IMR-90 (cell line): ENCODE data around the gene CASK. TPM values are rescaled to one million over a fixed set of nuclear protein-coding genes. Genes with fewer than 3 reads are reported as not detected.

Source experiments
- ATAC-seq: fragments of 200-7000 bp; cut with Tn5 transposase; 2 replicates; pipeline ENCODE4 v1.9.1; 2020; ENCODE audit warnings: low read depth, mild to moderate bottlenecking, moderate library complexity
- BruUV-seq: library from RNA; stranded (reverse); fragments of 400-500 nt; replicated peaks from 2 replicates; lab custom pipeline; 2021; lab: Mats Ljungman, UMichigan
- CTCF ChIA-PET: fragments of 300-600 bp; formaldehyde crosslinking; extraction: SDS; loops from one replicate; lab custom pipeline; 2021; ENCODE audit warnings: antibody characterized with exemption; lab: Yijun Ruan, JAX
- POLR2A ChIA-PET: fragments of 300-600 bp; sonication (Branson Sonifier 250); formaldehyde crosslinking; loops from one replicate; lab custom pipeline; 2022; ENCODE audit warnings: antibody characterized with exemption; ENCODE audit not compliant: unreplicated experiment; lab: Charles Lee
- DNase-seq: peaks from one replicate; pipeline ENCODE4 v3.0.0; 2013
- H2AFZ ChIP-seq: replicated peaks from 2 replicates; pipeline ENCODE3; 2013; ENCODE audit warnings: low read length, mild to moderate bottlenecking; ENCODE audit not compliant: poor library complexity
- H2AK5ac ChIP-seq: 2 replicates; pipeline ENCODE4 v1.6.1; 2013; ENCODE audit warnings: low read depth, low read length, inconsistent platforms
- H2AK9ac ChIP-seq: replicated peaks from 2 replicates; pipeline ENCODE3; 2013; ENCODE audit warnings: mild to moderate bottlenecking, low read depth, low read length, moderate library complexity; ENCODE audit not compliant: poor library complexity
- H2BK120ac ChIP-seq: 2 replicates; pipeline ENCODE4 v1.6.1; 2013; ENCODE audit warnings: low read depth, low read length, inconsistent platforms
- H2BK15ac ChIP-seq: 3 replicates; pipeline ENCODE4 v1.6.1; 2013; ENCODE audit warnings: low read depth, low read length, inconsistent platforms
- H2BK20ac ChIP-seq: 2 replicates; pipeline ENCODE4 v1.6.1; 2013; ENCODE audit warnings: low read depth, mild to moderate bottlenecking, inconsistent platforms, low read length, moderate library complexity
- H2BK5ac ChIP-seq: 2 replicates; pipeline ENCODE4 v1.6.1; 2013; ENCODE audit warnings: mild to moderate bottlenecking, low read depth, low read length, inconsistent platforms; ENCODE audit not compliant: poor library complexity, severe bottlenecking
- H3K14ac ChIP-seq: replicated peaks from 2 replicates; pipeline ENCODE4 v1.6.1; 2013; ENCODE audit warnings: low read depth, low read length, inconsistent platforms
- H3K18ac ChIP-seq: 2 replicates; pipeline ENCODE4 v1.6.1; 2013; ENCODE audit warnings: low read depth, low read length, control low read depth
- H3K23ac ChIP-seq: 2 replicates; pipeline ENCODE4 v1.6.1; 2013; ENCODE audit warnings: low read depth, low read length, inconsistent platforms
- H3K27ac ChIP-seq: 2 replicates; pipeline ENCODE4 v1.5.1; 2013; ENCODE audit warnings: mild to moderate bottlenecking, control low read depth, low read length; ENCODE audit not compliant: insufficient read depth
- H3K27me3 ChIP-seq: 2 replicates; pipeline ENCODE4 v1.6.1; 2013; ENCODE audit warnings: low read length; ENCODE audit not compliant: control insufficient read depth, insufficient read depth
- H3K36me3 ChIP-seq: 2 replicates; pipeline ENCODE4 v1.6.1; 2013; ENCODE audit warnings: low read length, mixed read lengths; ENCODE audit not compliant: control insufficient read depth, insufficient read depth
- H3K4ac ChIP-seq: 2 replicates; pipeline ENCODE4 v1.6.1; 2013; ENCODE audit warnings: low read depth, low read length, inconsistent platforms
- H3K4me1 ChIP-seq: 2 replicates; pipeline ENCODE4 v1.6.1; 2013; ENCODE audit warnings: low read length, mixed read lengths; ENCODE audit not compliant: control insufficient read depth, insufficient read depth
- H3K4me2 ChIP-seq: 2 replicates; pipeline ENCODE4 v1.6.1; 2013; ENCODE audit warnings: low read depth, mild to moderate bottlenecking, control low read depth, low read length, moderate library complexity
- H3K4me3 ChIP-seq: 2 replicates; pipeline ENCODE4 v1.5.1; 2013; ENCODE audit warnings: low read depth, mild to moderate bottlenecking, control low read depth, low read length, moderate library complexity; ENCODE audit not compliant: insufficient read depth
- H3K56ac ChIP-seq: 2 replicates; pipeline ENCODE4 v1.6.1; 2013; ENCODE audit warnings: low read length, inconsistent platforms; ENCODE audit not compliant: insufficient read depth; ENCODE audit errors: extremely low read depth
- H3K79me1 ChIP-seq, 2 experiments: 2 replicates each; pipeline ENCODE4 v1.6.1; 2013; ENCODE audit warnings: low read length in 2 of 2, inconsistent platforms in 1 of 2, low read depth in 1 of 2
- H3K9ac ChIP-seq: 2 replicates; pipeline ENCODE4 v1.6.1; 2013; ENCODE audit warnings: low read depth, low read length, control low read depth
- H3K9me1 ChIP-seq: 2 replicates; pipeline ENCODE4 v1.6.1; 2013; ENCODE audit warnings: low read length, inconsistent platforms; ENCODE audit not compliant: insufficient read depth
- H3K9me3 ChIP-seq: 2 replicates; pipeline ENCODE4 v1.6.1; 2013; ENCODE audit warnings: low read length; ENCODE audit not compliant: control insufficient read depth, insufficient read depth
- H4K20me1 ChIP-seq: 2 replicates; pipeline ENCODE4 v1.6.1; 2013; ENCODE audit warnings: low read length, inconsistent platforms; ENCODE audit not compliant: insufficient read depth
- H4K5ac ChIP-seq: 2 replicates; pipeline ENCODE4 v1.6.1; 2013; ENCODE audit warnings: mild to moderate bottlenecking, low read depth, low read length, control low read depth
- H4K8ac ChIP-seq, 2 experiments: 2 replicates each; pipeline ENCODE4 v1.6.1; 2013; ENCODE audit warnings: low read depth in 2 of 2, low read length in 2 of 2, control low read depth in 1 of 2, inconsistent platforms in 1 of 2
- H4K91ac ChIP-seq: 2 replicates; pipeline ENCODE4 v1.6.1; 2013; ENCODE audit warnings: low read depth, low read length, inconsistent platforms; ENCODE audit not compliant: insufficient read depth
- BHLHE40 ChIP-seq: fragments of 150-350 bp; IDR thresholded peaks from 2 replicates; pipeline ENCODE4 v1.6.1; 2016; ENCODE audit warnings: mild to moderate bottlenecking, low read depth, low read length
- CEBPB ChIP-seq: IDR thresholded peaks from 2 replicates; pipeline ENCODE4 v1.6.1; 2012; ENCODE audit warnings: low read depth, low read length, improper control_type of control experiment
- CHD1 ChIP-seq: IDR thresholded peaks from 2 replicates; pipeline ENCODE4 v1.6.1; 2012; ENCODE audit warnings: low read depth, low read length, improper control_type of control experiment
- FOS ChIP-seq: fragments of 150-350 bp; IDR thresholded peaks from 2 replicates; pipeline ENCODE4 v1.6.1; 2016; ENCODE audit warnings: low read depth, low read length
- MAFK ChIP-seq: IDR thresholded peaks from 2 replicates; pipeline ENCODE4 v1.6.1; 2012; ENCODE audit warnings: low read depth, low read length, improper control_type of control experiment
- MAZ ChIP-seq: IDR thresholded peaks from 2 replicates; pipeline ENCODE4 v1.6.1; 2012; ENCODE audit warnings: low read depth, mild to moderate bottlenecking, low read length, improper control_type of control experiment, moderate library complexity, borderline replicate concordance
- MXI1 ChIP-seq: IDR thresholded peaks from 2 replicates; pipeline ENCODE4 v1.6.1; 2012; ENCODE audit warnings: low read depth, mild to moderate bottlenecking, low read length, moderate library complexity, borderline replicate concordance
- NFE2L2 ChIP-seq: fragments of 150-350 bp; IDR thresholded peaks from 2 replicates; pipeline ENCODE4 v1.6.1; 2016; ENCODE audit warnings: low read depth, mild to moderate bottlenecking, low read length
- POLR2A ChIP-seq: IDR thresholded peaks from 2 replicates; pipeline ENCODE4 v1.6.1; 2012; ENCODE audit warnings: mild to moderate bottlenecking, low read depth, low read length
- RAD21 ChIP-seq: IDR thresholded peaks from 2 replicates; pipeline ENCODE4 v1.6.1; 2012; ENCODE audit warnings: low read length, improper control_type of control experiment
- RCOR1 ChIP-seq: IDR thresholded peaks from 2 replicates; pipeline ENCODE4 v1.6.1; 2012; ENCODE audit warnings: mild to moderate bottlenecking, low read length, improper control_type of control experiment; ENCODE audit not compliant: insufficient replicate concordance
- RFX5 ChIP-seq: IDR thresholded peaks from 2 replicates; pipeline ENCODE4 v1.8.0; 2012; ENCODE audit warnings: low read depth, mild to moderate bottlenecking, low read length, moderate library complexity
- SMC3 ChIP-seq: fragments of 150-350 bp; IDR thresholded peaks from 2 replicates; pipeline ENCODE4 v1.6.1; 2016; ENCODE audit warnings: low read depth, mild to moderate bottlenecking, antibody characterized with exemption, low read length, moderate library complexity
- WGBS, 2 experiments: methylation state at CpG; one replicate each; pipeline versions ENCODE4 v1.1.5 to v1.1.7; 2013; ENCODE audit warnings: missing lambda C conversion rate in 2 of 2; ENCODE audit not compliant: insufficient read length in 1 of 2; ENCODE audit errors: extremely low coverage in 2 of 2; 5-methylcytosine and 5-hydroxymethylcytosine counted together
- dilution Hi-C: fragments of 300-500 bp; cut with HindIII; formaldehyde crosslinking; loops from one replicate; pipeline ENCODE4 v1.14.3; 2018; ENCODE audit warnings: low sequenced_read_pairs; ENCODE audit not compliant: unreplicated experiment
- in situ Hi-C: fragments of 300-500 bp; cut with MboI; formaldehyde crosslinking; loops from 3 replicates; pipeline ENCODE4 v1.14.3; 2019; ENCODE audit warnings: low sequenced_read_pairs, inconsistent platforms, mixed read lengths
- intact Hi-C: fragments of 100-400 bp; cut with micrococcal nuclease; formaldehyde crosslinking; loops from 2 replicates; pipeline ENCODE4 v1.10.0; 2022
- polyA plus RNA-seq, 3 experiments: library from polyadenylated mRNA; depleted of rRNA; stranded (reverse); fragments of >200 nt; gene quantifications; 2 replicates each; pipeline ENCODE4 v1.2.3, GENCODE V29; 2012; ENCODE audit warnings: low replicate concordance in 1 of 3
- total RNA-seq: library from RNA; depleted of rRNA; stranded (reverse); fragments of >200 nt; gene quantifications from 2 replicates; pipeline ENCODE4 v1.2.3, GENCODE V29; 2012
- TF ChIP-seq, protein P1 (sequence below): fragments of 150-350 bp; IDR thresholded peaks from 2 replicates; pipeline ENCODE4 v1.6.1; 2017; ENCODE audit warnings: mild to moderate bottlenecking, antibody characterized with exemption, low read length, low read depth
- TF ChIP-seq, protein P2 (sequence below): conservative IDR thresholded peaks from 2 replicates; pipeline ENCODE4 v1.5.1; 2012; ENCODE audit warnings: mild to moderate bottlenecking, low read depth, low read length, improper control_type of control experiment
- TF ChIP-seq, protein P3 (sequence below): fragments of 150-350 bp; IDR thresholded peaks from 2 replicates; pipeline ENCODE4 v1.6.1; 2016; ENCODE audit warnings: low read depth, mild to moderate bottlenecking, low read length, moderate library complexity, borderline replicate concordance

CASK gene
- total and polyA plus RNA-seq, 2 of the 4 experiments (the other 2 are of a cell fraction) = 9.4 to 17.7 TPM

DNA sequence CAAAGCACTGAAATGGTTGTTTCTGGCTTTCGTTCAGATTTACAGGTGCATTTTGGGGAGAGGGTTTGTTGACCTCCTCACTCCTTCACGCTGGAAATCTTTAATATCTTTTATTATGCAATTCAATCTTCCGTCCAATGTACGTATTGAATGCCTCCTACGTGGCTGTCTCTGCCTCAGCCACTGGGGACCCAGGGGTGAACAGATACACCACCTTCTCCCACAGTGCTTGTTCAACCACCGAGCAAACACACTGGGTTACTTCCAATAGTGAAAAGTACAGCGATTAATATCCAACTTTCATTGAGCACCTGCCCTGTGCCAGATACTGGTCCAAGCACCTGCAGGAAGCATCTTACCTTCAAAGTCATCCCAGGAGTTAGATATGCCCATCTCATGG lies 424.2 kb downstream of the CASK start:
- no peaks in the 10 kb centered on the region for H3K4me1 ChIP-seq
- no peak overlapping the region for H2BK5ac ChIP-seq
- no peak overlapping the region for H2AK5ac ChIP-seq
- H2AFZ ChIP-seq = no peak overlapping the region
- no peak overlapping the region for H2AK9ac ChIP-seq
- ChIA-PET POLR2A (no interaction called here), CTCF (no interaction called here)
- peaks cover 3% of the 10 kb centered on the region; the same call in 1 of the 2 replicates for H3K27me3 ChIP-seq
- H2BK120ac ChIP-seq = no peak overlapping the region
- no peak overlapping the region for H3K9ac ChIP-seq
- H3K79me1 ChIP-seq = no peaks in the 10 kb centered on the region
- intact Hi-C loops = no loop called here
- H3K56ac ChIP-seq = no peak overlapping the region
- H3K9me3 ChIP-seq = 0 out of 2 replicates have a peak, but pooled peaks cover 3% of the 10 kb centered on the region
- no peak for DNase-seq
- dilution Hi-C loops = no loop called here
- H3K4ac ChIP-seq = no peak overlapping the region
- H4K8ac ChIP-seq = no peak overlapping the region
- H2BK20ac ChIP-seq = no peak overlapping the region
- H3K9me1 ChIP-seq = no peaks in the 10 kb centered on the region
- H3K4me2 ChIP-seq = no peak overlapping the region
- no peak overlapping the region for H3K23ac ChIP-seq
- in situ Hi-C loops = no loop called here
- H3K18ac ChIP-seq = no peak overlapping the region
- no peak for ATAC-seq
- WGBS, 2 experiments = 64% methylated on average over 2 of the region's 7 CpGs; no CpG with 5 or more reads in 1 of the 2 experiments
- no peak overlapping the region for H4K91ac ChIP-seq
- H3K14ac ChIP-seq = no peak overlapping the region
- H3K4me3 ChIP-seq = no peak overlapping the region
- no peaks in the 10 kb centered on the region for H3K36me3 ChIP-seq
- no peaks in the 10 kb centered on the region for H4K20me1 ChIP-seq
- H2BK15ac ChIP-seq = no peak overlapping the region
- H4K5ac ChIP-seq = no peak overlapping the region
- TF ChIP-seq RFX5 = no peak
- TF ChIP-seq, protein P1, sequence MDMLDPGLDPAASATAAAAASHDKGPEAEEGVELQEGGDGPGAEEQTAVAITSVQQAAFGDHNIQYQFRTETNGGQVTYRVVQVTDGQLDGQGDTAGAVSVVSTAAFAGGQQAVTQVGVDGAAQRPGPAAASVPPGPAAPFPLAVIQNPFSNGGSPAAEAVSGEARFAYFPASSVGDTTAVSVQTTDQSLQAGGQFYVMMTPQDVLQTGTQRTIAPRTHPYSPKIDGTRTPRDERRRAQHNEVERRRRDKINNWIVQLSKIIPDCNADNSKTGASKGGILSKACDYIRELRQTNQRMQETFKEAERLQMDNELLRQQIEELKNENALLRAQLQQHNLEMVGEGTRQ = no peak
- TF ChIP-seq NFE2L2 = no peak
- no peak for TF ChIP-seq RCOR1
- TF ChIP-seq MXI1 = no peak
- TF ChIP-seq BHLHE40 = no peak
- TF ChIP-seq FOS = no peak
- TF ChIP-seq CHD1 = no peak
- no peak for TF ChIP-seq CEBPB
- no peak for TF ChIP-seq RAD21
- no peak for TF ChIP-seq SMC3
- TF ChIP-seq, protein P2, sequence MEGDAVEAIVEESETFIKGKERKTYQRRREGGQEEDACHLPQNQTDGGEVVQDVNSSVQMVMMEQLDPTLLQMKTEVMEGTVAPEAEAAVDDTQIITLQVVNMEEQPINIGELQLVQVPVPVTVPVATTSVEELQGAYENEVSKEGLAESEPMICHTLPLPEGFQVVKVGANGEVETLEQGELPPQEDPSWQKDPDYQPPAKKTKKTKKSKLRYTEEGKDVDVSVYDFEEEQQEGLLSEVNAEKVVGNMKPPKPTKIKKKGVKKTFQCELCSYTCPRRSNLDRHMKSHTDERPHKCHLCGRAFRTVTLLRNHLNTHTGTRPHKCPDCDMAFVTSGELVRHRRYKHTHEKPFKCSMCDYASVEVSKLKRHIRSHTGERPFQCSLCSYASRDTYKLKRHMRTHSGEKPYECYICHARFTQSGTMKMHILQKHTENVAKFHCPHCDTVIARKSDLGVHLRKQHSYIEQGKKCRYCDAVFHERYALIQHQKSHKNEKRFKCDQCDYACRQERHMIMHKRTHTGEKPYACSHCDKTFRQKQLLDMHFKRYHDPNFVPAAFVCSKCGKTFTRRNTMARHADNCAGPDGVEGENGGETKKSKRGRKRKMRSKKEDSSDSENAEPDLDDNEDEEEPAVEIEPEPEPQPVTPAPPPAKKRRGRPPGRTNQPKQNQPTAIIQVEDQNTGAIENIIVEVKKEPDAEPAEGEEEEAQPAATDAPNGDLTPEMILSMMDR = no peak
- TF ChIP-seq, protein P3, sequence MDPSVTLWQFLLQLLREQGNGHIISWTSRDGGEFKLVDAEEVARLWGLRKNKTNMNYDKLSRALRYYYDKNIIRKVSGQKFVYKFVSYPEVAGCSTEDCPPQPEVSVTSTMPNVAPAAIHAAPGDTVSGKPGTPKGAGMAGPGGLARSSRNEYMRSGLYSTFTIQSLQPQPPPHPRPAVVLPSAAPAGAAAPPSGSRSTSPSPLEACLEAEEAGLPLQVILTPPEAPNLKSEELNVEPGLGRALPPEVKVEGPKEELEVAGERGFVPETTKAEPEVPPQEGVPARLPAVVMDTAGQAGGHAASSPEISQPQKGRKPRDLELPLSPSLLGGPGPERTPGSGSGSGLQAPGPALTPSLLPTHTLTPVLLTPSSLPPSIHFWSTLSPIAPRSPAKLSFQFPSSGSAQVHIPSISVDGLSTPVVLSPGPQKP = no peak
- TF ChIP-seq POLR2A = no peak
- TF ChIP-seq MAFK = no peak
- no peak for TF ChIP-seq MAZ
- BruUV-seq = no TSS peak
- H3K27ac ChIP-seq = no peak overlapping the region
